Left cardiac atrium (tissue), 4 donors: Measurements from ENCODE around the gene NUF2. TPM values are rescaled to one million over a fixed set of nuclear protein-coding genes. Genes with fewer than 3 reads are reported as not detected.

Experiments
- ATAC-seq, 2 donors: fragments of 200-7000 bp; cut with Tn5 transposase; one replicate each; pipeline ENCODE4 v1.9.1; 2020; ENCODE audit warnings: mild to moderate bottlenecking in 2 of 2, moderate library complexity in 2 of 2
- DNase-seq: peaks from one replicate; pipeline ENCODE4 v3.0.0-alpha.2; 2020
- intact Hi-C, 2 donors: fragments of 100-400 bp; cut with DNase I; formaldehyde crosslinking; loops; one replicate each; pipeline versions ENCODE4 v1.14.1 to v1.15.1; 2022 to 2023
- total RNA-seq, 2 donors: library from RNA; stranded (reverse); fragmentation: NEBNext Ultra II Directional; extraction: Animal tissue kit (Norgen Biotek cat#: 25700); gene quantifications; one replicate each; pipeline ENCODE4 v1.2.1, GENCODE V29; 2021
- donor health status: DM: no; HTN: yes; CAD: no.
- donor health status: DM: no; HTN: yes; CAD: no; lungs with severe emphysema.
- donor health status: DM: yes; HTN: yes; CAD: no.
- donor health status: Dilated cardiomyopathy.

The NUF2 gene
- total RNA-seq, 2 donors from 2014 or later = 0.26 to 1.2 TPM

DNA sequence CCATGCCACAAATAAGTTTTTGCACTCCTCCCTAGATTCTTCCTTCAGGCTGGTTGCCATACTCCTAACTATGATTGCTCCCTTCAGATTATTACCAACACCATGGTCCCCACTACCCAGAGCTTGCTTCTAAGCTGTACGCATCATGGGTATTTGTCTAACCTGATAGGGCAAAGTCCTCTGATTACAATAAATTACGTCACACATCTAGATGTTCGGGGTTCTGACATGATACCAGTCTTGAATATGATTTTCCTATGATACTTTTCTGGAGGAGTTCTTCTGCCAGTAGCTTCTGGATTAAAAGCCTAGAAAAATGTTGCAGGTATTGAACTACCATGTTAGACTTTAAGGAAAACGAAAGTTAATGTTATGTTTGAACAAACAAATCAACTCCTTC lies 67.2 kb downstream of the NUF2 start:
- intact Hi-C loops = no loop called here
- ATAC-seq = no peak
- DNase-seq = no peak

DNA sequence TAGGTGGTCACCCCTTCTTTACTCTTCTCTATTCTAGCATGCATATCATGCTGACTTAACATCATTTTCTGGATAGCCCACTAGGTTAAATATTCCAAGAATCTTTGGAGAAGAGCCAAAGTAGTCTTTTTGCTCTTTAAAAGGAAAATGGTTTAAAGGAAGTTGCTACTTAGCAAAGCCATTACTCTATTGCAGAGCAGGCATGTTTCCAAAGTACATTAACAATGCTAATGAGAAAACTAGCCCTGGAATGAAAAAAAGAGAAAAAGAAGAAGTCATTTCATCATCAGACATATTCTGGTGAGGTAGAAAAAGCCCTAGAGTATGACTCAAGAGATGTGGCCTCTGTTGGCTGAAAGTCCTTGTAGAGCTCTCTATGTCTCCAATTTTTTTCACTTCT lies 74.0 kb downstream of the NUF2 start:
- intact Hi-C loops = no loop called here
- DNase-seq (no peak), ATAC-seq (no peak)

DNA sequence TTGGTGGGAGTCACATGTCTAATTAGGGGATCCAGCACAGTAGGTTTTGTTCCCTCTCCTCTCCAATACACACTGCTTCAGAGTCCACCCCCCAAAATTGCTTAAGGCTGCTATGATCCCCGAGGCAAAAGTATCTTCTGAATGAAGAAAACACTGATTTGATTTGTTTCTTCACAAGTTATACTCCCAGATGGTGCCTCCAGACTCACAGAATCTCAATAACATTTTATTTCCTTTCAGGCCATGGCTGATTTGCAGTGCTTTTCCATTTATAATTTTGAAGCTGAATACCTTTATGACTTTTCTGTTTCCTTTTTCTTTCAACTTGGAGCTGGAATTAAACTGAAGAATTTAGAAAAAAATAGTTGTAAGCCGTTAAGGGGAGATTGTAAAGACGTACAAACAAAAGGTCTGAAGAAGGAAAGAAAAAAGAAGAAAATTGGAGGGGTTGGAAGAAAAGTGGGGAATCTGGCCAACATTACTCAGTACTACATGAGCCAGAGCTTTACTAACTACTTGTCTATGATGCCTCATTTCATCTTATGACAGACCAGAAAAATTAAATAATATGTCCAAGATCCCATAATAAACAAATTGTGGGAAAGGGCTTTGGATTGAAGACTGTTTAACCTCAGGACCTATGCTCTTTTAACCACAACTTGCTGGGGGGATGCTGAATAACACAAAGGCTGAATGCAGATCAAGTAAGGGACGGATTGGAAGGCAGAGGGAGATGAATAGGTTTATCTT lies 75.9 kb downstream of the NUF2 start:
- ATAC-seq (no peak), DNase-seq (no peak)
- intact Hi-C loops = no loop called here

DNA sequence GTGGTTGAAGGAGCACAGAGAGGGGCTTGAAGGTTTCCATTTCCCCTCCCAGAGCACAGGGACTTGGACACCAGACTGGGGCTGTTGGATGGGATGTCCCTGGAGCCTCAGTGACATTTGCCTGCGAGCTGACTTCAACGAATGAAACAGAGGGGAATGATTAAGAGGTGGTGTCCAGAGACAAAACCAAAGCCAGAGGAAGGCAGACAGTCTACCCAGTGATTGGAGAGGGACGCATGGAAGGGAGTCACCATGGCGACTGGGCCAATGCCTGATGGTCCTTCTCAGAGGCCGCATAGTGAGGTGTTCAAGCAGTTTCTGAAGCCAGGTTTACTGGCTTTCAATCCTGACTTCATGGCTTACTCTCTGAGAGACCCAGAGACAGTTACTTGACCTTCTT lies 77.2 kb downstream of the NUF2 start:
- no peak for ATAC-seq
- DNase-seq = no peak
- intact Hi-C loops = no loop called here

DNA sequence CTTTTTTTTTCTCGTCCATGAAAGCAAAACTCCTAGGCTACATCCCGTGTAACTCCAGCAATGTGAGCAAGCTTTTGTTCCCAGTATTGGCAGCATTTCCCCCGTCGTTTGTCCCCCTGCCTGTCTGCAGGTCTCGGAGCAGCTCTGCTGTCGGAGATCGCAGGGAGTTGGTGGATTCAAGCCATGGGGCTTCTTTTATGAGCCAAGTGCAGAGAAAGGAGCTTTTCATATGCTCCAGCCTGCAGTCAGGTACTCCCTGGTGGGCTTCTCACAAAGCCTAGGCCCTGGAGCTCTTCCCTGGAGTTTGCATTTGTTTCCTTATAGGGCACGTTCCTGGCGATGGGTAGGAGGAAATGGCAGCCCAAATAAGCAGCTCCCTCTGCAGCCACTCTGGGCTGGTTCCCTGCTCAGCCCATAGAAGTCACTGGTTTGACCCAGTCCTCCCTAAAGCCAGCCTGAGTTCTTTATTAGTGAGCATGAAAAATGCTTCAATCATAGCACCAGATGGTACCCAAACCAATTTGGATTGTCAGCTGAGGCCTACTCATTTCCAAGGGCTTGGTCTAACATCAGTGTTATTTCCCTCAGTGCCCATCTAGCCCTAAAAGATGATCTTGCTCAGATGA lies 78.3 kb downstream of the NUF2 start:
- no peak for DNase-seq
- no peak for ATAC-seq
- intact Hi-C loops = no loop called here

DNA sequence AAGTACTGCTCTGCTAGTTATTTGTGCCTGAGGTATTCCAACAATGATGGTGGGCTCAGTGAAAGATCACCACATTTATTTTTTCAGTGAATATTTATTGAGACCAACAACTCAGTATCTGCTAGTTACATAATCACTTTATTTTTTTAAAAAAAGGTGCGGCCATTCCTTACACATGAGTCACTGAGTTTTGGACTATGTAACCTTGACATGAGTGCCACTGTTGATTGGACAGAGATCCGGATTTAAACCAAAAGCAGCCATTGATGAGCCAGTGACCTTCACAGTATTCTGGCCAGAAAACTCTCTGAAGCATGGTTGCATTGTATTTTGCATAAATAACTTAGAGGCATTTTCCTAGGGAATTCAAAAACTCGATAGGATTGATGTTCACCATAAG lies 79.5 kb downstream of the NUF2 start:
- DNase-seq (no peak), ATAC-seq (no peak)
- intact Hi-C loops = no loop called here

Other genes starting within 250 kb of the NUF2 start
- gene RGS5, start 119.0 kb upstream of the NUF2 start, total RNA-seq = 100 to 1,000 TPM; 215 to 235 TPM